Hepatocyte (in vitro differentiated cells): Measurements from ENCODE around the gene MCEE. TPM values are rescaled to one million over a fixed set of nuclear protein-coding genes. Genes with fewer than 3 reads are reported as not detected.

ENCODE experiments used
- DNase-seq: peaks from one replicate; pipeline ENCODE4 v3.0.0-alpha.2; 2016; ENCODE audit warnings: low spot score
- H2AFZ ChIP-seq: fragments of 200-600 bp; sonication (generic); 2 replicates; pipeline ENCODE4 v1.6.0; 2016; ENCODE audit warnings: antibody characterized with exemption, mild to moderate bottlenecking
- H3K27ac ChIP-seq: fragments of 200-600 bp; sonication (generic); 2 replicates; pipeline ENCODE4 v1.5.1; 2016; ENCODE audit warnings: mild to moderate bottlenecking
- H3K27me3 ChIP-seq: fragments of 200-600 bp; sonication (generic); 2 replicates; pipeline ENCODE4 v1.6.1; 2016
- H3K36me3 ChIP-seq: fragments of 200-600 bp; sonication (generic); replicated peaks from 2 replicates; pipeline ENCODE4 v1.5.1; 2016; ENCODE audit warnings: low read depth; ENCODE audit not compliant: insufficient read depth
- H3K4me1 ChIP-seq: fragments of 200-600 bp; sonication (generic); 2 replicates; pipeline ENCODE4 v1.5.1; 2016; ENCODE audit warnings: mild to moderate bottlenecking, moderate library complexity; ENCODE audit not compliant: insufficient read depth
- H3K4me2 ChIP-seq: fragments of 200-600 bp; sonication (generic); 2 replicates; pipeline ENCODE4 v1.6.0; 2016
- H3K4me3 ChIP-seq: fragments of 200-600 bp; sonication (generic); 2 replicates; pipeline ENCODE4 v1.5.1; 2016; ENCODE audit warnings: mild to moderate bottlenecking
- H3K79me2 ChIP-seq: fragments of 200-600 bp; sonication (generic); 2 replicates; pipeline ENCODE4 v1.6.0; 2017; ENCODE audit warnings: mild to moderate bottlenecking
- H3K9me2 ChIP-seq: fragments of 200-600 bp; sonication (generic); replicated peaks from 2 replicates; pipeline ENCODE4 v1.6.0; 2017; ENCODE audit warnings: mild to moderate bottlenecking; ENCODE audit not compliant: insufficient read depth
- H3K9me3 ChIP-seq: fragments of 200-600 bp; sonication (generic); 2 replicates; pipeline ENCODE4 v1.5.1; 2016; ENCODE audit warnings: low read depth, mild to moderate bottlenecking
- H4K20me1 ChIP-seq: fragments of 200-600 bp; sonication (generic); 2 replicates; pipeline ENCODE4 v1.6.0; 2016; ENCODE audit warnings: mild to moderate bottlenecking; ENCODE audit not compliant: insufficient read depth, poor library complexity, severe bottlenecking
- EZH2 ChIP-seq: fragments of 200-600 bp; sonication (generic); IDR thresholded peaks from 2 replicates; pipeline ENCODE4 v1.6.1; 2016; ENCODE audit warnings: antibody characterized with exemption, mild to moderate bottlenecking, borderline replicate concordance
- EZH2phosphoT487 ChIP-seq: fragments of 200-600 bp; sonication (generic); IDR thresholded peaks from one replicate; pipeline ENCODE4 v1.6.1; 2018; ENCODE audit warnings: antibody characterized with exemption, mild to moderate bottlenecking, low read depth, moderate library complexity; ENCODE audit not compliant: unreplicated experiment, severe bottlenecking
- WGBS: methylation state at CpG from one replicate; pipeline ENCODE4 v1.1.6; 2016; ENCODE audit warnings: low lambda C conversion rate; ENCODE audit errors: missing lambda C conversion rate; 5-methylcytosine and 5-hydroxymethylcytosine counted together
- polyA plus RNA-seq: library from polyadenylated mRNA; unstranded; fragments of >200 nt; fragmentation: Nextera tagmentation; extraction: Ambion mirVana; gene quantifications from 2 replicates; pipeline ENCODE4 v1.2.1, GENCODE V29; 2016
- total RNA-seq: library from RNA; depleted of rRNA; stranded (reverse); fragments of >200 nt; gene quantifications from 2 replicates; pipeline ENCODE4 v1.2.3, GENCODE V29; 2014
- TF ChIP-seq, protein P1 (sequence below): fragments of 200-600 bp; sonication (generic); IDR thresholded peaks from 2 replicates; pipeline ENCODE4 v1.5.1; 2016; ENCODE audit warnings: antibody characterized with exemption, mild to moderate bottlenecking; ENCODE audit not compliant: poor library complexity

Gene MCEE
- total and polyA plus RNA-seq, 2 experiments from 2014 or later: 22.3 to 29.3 TPM

DNA sequence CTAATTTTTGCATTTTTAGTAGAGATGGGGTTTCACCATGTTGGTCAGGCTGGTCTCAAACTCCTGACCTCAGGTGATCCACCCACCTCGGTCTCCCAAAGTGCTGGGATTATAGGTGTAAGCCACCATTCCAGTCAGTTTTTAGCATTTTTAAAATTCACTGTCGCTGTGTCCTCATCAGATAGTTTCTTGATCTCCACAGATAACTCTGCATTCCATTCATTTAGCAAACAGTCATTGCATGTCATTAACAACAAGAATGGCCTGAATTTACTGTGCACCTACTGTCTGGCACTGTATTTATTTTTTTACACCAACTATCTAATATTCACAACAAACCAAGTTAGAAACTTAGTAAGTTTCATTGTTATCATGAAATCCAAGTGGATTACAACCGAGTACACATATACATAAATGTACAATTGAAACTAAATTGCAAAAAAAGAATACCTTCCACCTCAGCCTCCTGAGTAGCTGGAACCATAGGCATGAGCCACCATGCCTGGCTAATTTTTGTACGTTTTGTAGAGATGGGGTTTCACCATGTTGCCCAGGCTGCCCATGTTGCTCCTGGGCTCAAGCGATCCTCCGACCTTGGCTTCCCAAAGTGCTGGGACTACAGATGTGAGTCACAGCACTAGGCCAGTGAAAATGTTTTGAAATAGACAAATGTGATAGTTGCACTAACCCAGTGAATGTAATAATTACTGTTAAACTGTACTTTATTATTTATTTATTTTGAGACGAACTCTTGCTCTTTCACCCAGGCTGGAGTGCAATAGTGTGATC lies 4.3 kb downstream of the MCEE start:
- peaks cover 9% of the 10 kb centered on the region for H4K20me1 ChIP-seq
- DNase-seq: no peak
- H3K27me3 ChIP-seq: no peaks in the 10 kb centered on the region
- H3K9me3 ChIP-seq: no peaks in the 10 kb centered on the region
- H3K4me2 ChIP-seq: no peak overlapping the region
- WGBS: 97% methylated on average over 7 of the region's 7 CpGs
- no peak overlapping the region for H3K27ac ChIP-seq
- peaks cover 61% of the 10 kb centered on the region for H3K79me2 ChIP-seq
- H3K4me1 ChIP-seq: peaks cover 8% of the 10 kb centered on the region
- no peak overlapping the region for H3K4me3 ChIP-seq
- H3K9me2 ChIP-seq: no peaks in the 10 kb centered on the region
- no peaks in the 10 kb centered on the region for H3K36me3 ChIP-seq
- TF ChIP-seq EZH2phosphoT487 (no peak), EZH2 (no peak)
- TF ChIP-seq, protein P1, sequence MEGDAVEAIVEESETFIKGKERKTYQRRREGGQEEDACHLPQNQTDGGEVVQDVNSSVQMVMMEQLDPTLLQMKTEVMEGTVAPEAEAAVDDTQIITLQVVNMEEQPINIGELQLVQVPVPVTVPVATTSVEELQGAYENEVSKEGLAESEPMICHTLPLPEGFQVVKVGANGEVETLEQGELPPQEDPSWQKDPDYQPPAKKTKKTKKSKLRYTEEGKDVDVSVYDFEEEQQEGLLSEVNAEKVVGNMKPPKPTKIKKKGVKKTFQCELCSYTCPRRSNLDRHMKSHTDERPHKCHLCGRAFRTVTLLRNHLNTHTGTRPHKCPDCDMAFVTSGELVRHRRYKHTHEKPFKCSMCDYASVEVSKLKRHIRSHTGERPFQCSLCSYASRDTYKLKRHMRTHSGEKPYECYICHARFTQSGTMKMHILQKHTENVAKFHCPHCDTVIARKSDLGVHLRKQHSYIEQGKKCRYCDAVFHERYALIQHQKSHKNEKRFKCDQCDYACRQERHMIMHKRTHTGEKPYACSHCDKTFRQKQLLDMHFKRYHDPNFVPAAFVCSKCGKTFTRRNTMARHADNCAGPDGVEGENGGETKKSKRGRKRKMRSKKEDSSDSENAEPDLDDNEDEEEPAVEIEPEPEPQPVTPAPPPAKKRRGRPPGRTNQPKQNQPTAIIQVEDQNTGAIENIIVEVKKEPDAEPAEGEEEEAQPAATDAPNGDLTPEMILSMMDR: no peak
- no peak overlapping the region for H2AFZ ChIP-seq

DNA sequence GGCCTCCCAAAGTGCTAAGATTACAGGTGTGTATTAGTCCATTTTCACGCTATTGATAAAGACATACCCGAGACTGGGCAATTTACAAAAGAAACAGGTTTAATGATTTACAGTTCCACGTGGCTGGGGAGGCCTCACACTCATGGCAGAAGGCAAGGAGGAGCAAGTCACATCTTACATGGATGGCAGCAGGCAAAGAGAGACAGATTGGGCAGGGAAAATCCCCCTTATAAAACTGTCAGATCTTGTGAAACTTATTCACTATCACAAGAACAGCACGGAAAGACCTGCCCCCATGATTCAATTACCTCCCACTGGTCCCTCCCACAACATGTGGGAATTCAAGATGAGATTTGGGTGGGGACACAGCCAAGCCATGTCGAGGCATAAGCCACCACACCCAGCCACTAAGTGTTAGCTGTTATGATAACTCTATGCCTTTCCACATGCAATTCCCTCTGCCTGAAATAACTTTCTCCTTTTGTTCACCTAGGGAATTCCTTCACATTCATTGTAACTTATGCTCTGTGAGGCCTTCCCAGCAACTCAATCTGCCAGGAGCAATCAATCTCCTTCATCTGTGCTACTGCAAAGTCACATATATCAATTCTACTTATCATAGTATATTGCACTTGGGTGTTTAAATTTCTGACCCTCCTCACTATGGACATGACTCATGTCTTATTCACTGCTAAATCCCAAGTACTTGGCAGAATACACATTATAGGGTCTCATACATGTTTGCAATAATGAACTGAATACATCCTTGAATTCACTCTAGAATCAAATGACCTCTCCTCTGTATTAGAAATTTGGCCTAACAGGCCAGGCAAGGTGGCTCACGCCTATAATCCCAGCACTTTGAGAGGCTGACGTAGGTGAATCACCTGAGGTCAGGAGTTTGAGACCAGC lies 7.4 kb downstream of the MCEE start:
- H3K79me2 ChIP-seq: peaks cover 41% of the 10 kb centered on the region
- H3K27ac ChIP-seq: no peak overlapping the region
- no peak overlapping the region for H3K4me2 ChIP-seq
- H2AFZ ChIP-seq: no peak overlapping the region
- no peak for DNase-seq
- H3K36me3 ChIP-seq: no peaks in the 10 kb centered on the region
- H3K9me3 ChIP-seq: no peaks in the 10 kb centered on the region
- no peak overlapping the region for H3K4me3 ChIP-seq
- H3K9me2 ChIP-seq: no peaks in the 10 kb centered on the region
- peaks cover 9% of the 10 kb centered on the region for H4K20me1 ChIP-seq
- TF ChIP-seq, protein P1: no peak
- no peak for TF ChIP-seq EZH2
- TF ChIP-seq EZH2phosphoT487: no peak
- H3K4me1 ChIP-seq: no peaks in the 10 kb centered on the region
- H3K27me3 ChIP-seq: no peaks in the 10 kb centered on the region
- WGBS: 92% methylated on average over 7 of the region's 7 CpGs

DNA sequence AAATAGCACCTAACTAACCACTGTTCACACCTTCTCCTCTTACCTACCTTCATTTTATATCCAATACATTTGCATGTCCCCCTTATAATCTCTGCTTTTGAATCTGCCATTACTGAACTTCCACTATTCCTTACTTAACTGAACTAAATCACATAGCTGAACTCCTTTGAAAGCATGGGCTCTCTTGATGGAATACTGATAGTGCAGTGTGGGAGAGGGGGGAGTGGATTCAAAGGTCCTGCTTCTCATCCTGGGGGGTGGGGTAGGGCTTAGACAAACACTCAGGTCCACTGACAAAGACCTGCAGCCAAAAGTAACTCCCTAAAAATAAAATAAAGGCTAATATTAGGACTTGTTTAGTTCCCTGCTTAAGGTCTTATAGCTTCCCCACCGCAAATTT lies 8.6 kb downstream of the MCEE start:
- H3K36me3 ChIP-seq: no peaks in the 10 kb centered on the region

More for the DNA sequence above, 8.6 kb downstream of the MCEE start:
- Histone ChIP-seq H3K4me3 (no peak overlapping the region), H3K9me3 (no peaks in the 10 kb centered on the region), H3K27me3 (no peaks in the 10 kb centered on the region), H4K20me1 (peaks cover 3% of the 10 kb centered on the region), H2AFZ (no peak overlapping the region), H3K79me2 (peaks cover 29% of the 10 kb centered on the region), H3K27ac (no peak overlapping the region), H3K4me2 (no peak overlapping the region), H3K4me1 (no peaks in the 10 kb centered on the region), H3K9me2 (no peaks in the 10 kb centered on the region)
- 100% methylated on average over 1 of the region's 1 CpG for WGBS
- no peak for DNase-seq
- TF ChIP-seq, protein P1: no peak
- no peak for TF ChIP-seq EZH2phosphoT487
- no peak for TF ChIP-seq EZH2
